Endothelial cell of umbilical vein (primary cell): ENCODE measurements around the gene KATNAL2. TPM values are rescaled to one million over a fixed set of nuclear protein-coding genes. Genes with fewer than 3 reads are reported as not detected.

ENCODE experiments used
- BruUV-seq: library from RNA; stranded (reverse); fragments of 400-500 nt; replicated peaks from 2 replicates; lab custom pipeline; 2021; lab: Mats Ljungman, UMichigan
- CTCF ChIA-PET: fragments of 300-600, 350-600 bp; sonication (Branson Sonifier 250); formaldehyde crosslinking; loops from one replicate; lab custom pipeline; 2021; ENCODE audit warnings: antibody characterized with exemption, inconsistent platforms; lab: Charles Lee
- POLR2A ChIA-PET: fragments of 300-600, 350-600 bp; sonication (Branson Sonifier 250); formaldehyde crosslinking; loops from one replicate; lab custom pipeline; 2021; ENCODE audit warnings: antibody characterized with exemption, inconsistent platforms; lab: Charles Lee
- DNase-seq: peaks from one replicate; pipeline ENCODE4 v3.0.0-alpha.2; 2011; ENCODE audit warnings: low read depth, low spot score
- FAIRE-seq: peaks from 2 replicates; lab custom pipeline; 2011; peaks lifted over from hg19 to GRCh38; lab: Jason Lieb, UNC
- H2AFZ ChIP-seq: 2 replicates; pipeline ENCODE4 v1.6.0; 2012; ENCODE audit warnings: low read depth, low read length, control low read depth, inconsistent platforms
- H3K27ac ChIP-seq: 2 replicates; pipeline ENCODE4 v1.5.1; 2011; ENCODE audit warnings: low read depth, mild to moderate bottlenecking, control low read depth, low read length, moderate library complexity; ENCODE audit not compliant: insufficient read depth
- H3K27me3 ChIP-seq, 2 experiments: 2 replicates each; pipeline versions ENCODE4 v1.6.0 to v1.6.1; 2011; ENCODE audit warnings: low read length in 2 of 2, mixed read lengths in 1 of 2; ENCODE audit not compliant: control insufficient read depth in 2 of 2, insufficient read depth in 2 of 2
- H3K36me3 ChIP-seq, 2 experiments: 2 replicates in 1 of 2; 3 replicates in 1 of 2; pipeline ENCODE4 v1.5.1; 2011; ENCODE audit warnings: low read length in 2 of 2, mild to moderate bottlenecking in 1 of 2, moderate library complexity in 1 of 2; ENCODE audit not compliant: control insufficient read depth in 2 of 2, insufficient read depth in 2 of 2; ENCODE audit errors: extremely low read depth in 1 of 2
- H3K4me1 ChIP-seq: 3 replicates; pipeline ENCODE4 v1.5.1; 2011; ENCODE audit warnings: mild to moderate bottlenecking, low read length; ENCODE audit not compliant: control insufficient read depth, insufficient read depth; ENCODE audit errors: extremely low read depth
- H3K4me2 ChIP-seq: 2 replicates; pipeline ENCODE4 v1.6.1; 2011; ENCODE audit warnings: low read length, control low read depth, mixed read lengths; ENCODE audit not compliant: insufficient read depth
- H3K4me3 ChIP-seq, 3 experiments: fragments of 200-600 bp in 1 of 3; sonication (generic), shearing (Covaris generic) in 1 of 3; replicated peaks in 1 of 3; 2 replicates each; pipeline ENCODE4 v1.5.1; 2011 to 2016; ENCODE audit warnings: control low read depth in 3 of 3, low read length in 3 of 3, mild to moderate bottlenecking in 2 of 3, inconsistent platforms in 1 of 3, low read depth in 1 of 3, moderate library complexity in 1 of 3; ENCODE audit not compliant: insufficient read depth in 1 of 3
- H3K79me2 ChIP-seq: 2 replicates; pipeline ENCODE4 v1.6.0; 2012; ENCODE audit warnings: low read length, inconsistent platforms; ENCODE audit not compliant: control insufficient read depth, insufficient read depth
- H3K9ac ChIP-seq: replicated peaks from 2 replicates; pipeline ENCODE3; 2011; ENCODE audit warnings: low read length, control low read depth; ENCODE audit not compliant: insufficient read depth; ENCODE audit errors: extremely low read depth
- H3K9me1 ChIP-seq: replicated peaks from 3 replicates; pipeline ENCODE4 v1.6.0; 2011; ENCODE audit warnings: mild to moderate bottlenecking, low read length; ENCODE audit not compliant: control insufficient read depth, insufficient read depth; ENCODE audit errors: extremely low read depth
- H3K9me3 ChIP-seq: replicated peaks from 2 replicates; pipeline ENCODE4 v1.5.1; 2012; ENCODE audit warnings: low read length, inconsistent platforms; ENCODE audit not compliant: control insufficient read depth, insufficient read depth
- H4K20me1 ChIP-seq: replicated peaks from 2 replicates; pipeline ENCODE3; 2011; ENCODE audit warnings: mild to moderate bottlenecking, low read length; ENCODE audit not compliant: control insufficient read depth, insufficient read depth; ENCODE audit errors: extremely low read depth
- EZH2 ChIP-seq: IDR thresholded peaks from 2 replicates; pipeline ENCODE4 v1.6.1; 2012; ENCODE audit warnings: borderline replicate concordance, low read depth, mild to moderate bottlenecking, moderate library complexity, low read length, inconsistent platforms; ENCODE audit not compliant: severe bottlenecking
- FOS ChIP-seq: IDR thresholded peaks from 2 replicates; pipeline ENCODE4 v1.6.1; 2011; ENCODE audit warnings: mild to moderate bottlenecking, low read length, moderate library complexity, borderline replicate concordance; ENCODE audit not compliant: insufficient read depth
- GATA2 ChIP-seq: IDR thresholded peaks from 2 replicates; pipeline ENCODE4 v1.7.0; 2011; ENCODE audit warnings: low read depth, mild to moderate bottlenecking, moderate library complexity, mixed read lengths, low read length; ENCODE audit not compliant: insufficient read length, insufficient read depth
- JUN ChIP-seq: IDR thresholded peaks from 2 replicates; pipeline ENCODE4 v1.6.1; 2011; ENCODE audit warnings: borderline replicate concordance, low read depth; ENCODE audit not compliant: insufficient read length, insufficient read depth
- MYC ChIP-seq: IDR thresholded peaks from one replicate; pipeline ENCODE4 v1.6.1; 2011; ENCODE audit warnings: mild to moderate bottlenecking, low read depth, low read length
- POLR2A ChIP-seq: IDR thresholded peaks from 2 replicates; pipeline ENCODE4 v1.6.1; 2012; ENCODE audit warnings: low read depth, mild to moderate bottlenecking, control low read depth, low read length
- POLR2AphosphoS5 ChIP-seq: IDR thresholded peaks from 2 replicates; pipeline ENCODE4 v1.6.1; 2012; ENCODE audit warnings: low read depth, mild to moderate bottlenecking, control low read depth, low read length, moderate library complexity; ENCODE audit not compliant: insufficient read depth
- dilution Hi-C: fragments of 300-500 bp; cut with MboI; formaldehyde crosslinking; loops from one replicate; pipeline ENCODE4 v1.15.0; 2019; ENCODE audit warnings: low sequenced_read_pairs; ENCODE audit not compliant: extremely low pct_ligation_motif_present
- intact Hi-C: fragments of 100-400 bp; cut with micrococcal nuclease; formaldehyde crosslinking; loops from one replicate; pipeline ENCODE4 v1.10.0; 2022
- polyA plus RNA-seq, 4 experiments: library from polyadenylated mRNA; depleted of rRNA in 3 of 4; stranded (reverse) in 3 of 4; unstranded in 1 of 4; fragments of >200 nt; gene quantifications; 2 replicates each; pipeline versions ENCODE4 v1.2.1 to v1.2.3, GENCODE V29; 2011 to 2012; ENCODE audit warnings: missing spikeins in 1 of 4
- total RNA-seq: library from RNA; stranded (reverse); gene quantifications from 2 replicates; pipeline ENCODE4 v1.2.3, GENCODE V29; 2021
- TF ChIP-seq, protein P1 (sequence below), 2 donors: IDR thresholded peaks; 1 replicate in 1 of 2; 2 replicates in 1 of 2; pipeline ENCODE4 v1.5.1; 2011; ENCODE audit warnings: low read length in 2 of 2, mild to moderate bottlenecking in 2 of 2, moderate library complexity in 2 of 2, control low read depth in 1 of 2, inconsistent platforms in 1 of 2, low read depth in 1 of 2; ENCODE audit not compliant: insufficient read depth in 1 of 2; ENCODE audit errors: extremely low read depth in 1 of 2
- TF ChIP-seq, protein P2 (sequence below): IDR thresholded peaks from 2 replicates; pipeline ENCODE4 v1.6.1; 2011; ENCODE audit not compliant: insufficient read depth, insufficient read length

Gene KATNAL2
- total and polyA plus RNA-seq, 2 donors (not counting 3 experiments of a cell fraction or from before 2014, with no cell fraction given): 0.51 to 1.3 TPM

DNA sequence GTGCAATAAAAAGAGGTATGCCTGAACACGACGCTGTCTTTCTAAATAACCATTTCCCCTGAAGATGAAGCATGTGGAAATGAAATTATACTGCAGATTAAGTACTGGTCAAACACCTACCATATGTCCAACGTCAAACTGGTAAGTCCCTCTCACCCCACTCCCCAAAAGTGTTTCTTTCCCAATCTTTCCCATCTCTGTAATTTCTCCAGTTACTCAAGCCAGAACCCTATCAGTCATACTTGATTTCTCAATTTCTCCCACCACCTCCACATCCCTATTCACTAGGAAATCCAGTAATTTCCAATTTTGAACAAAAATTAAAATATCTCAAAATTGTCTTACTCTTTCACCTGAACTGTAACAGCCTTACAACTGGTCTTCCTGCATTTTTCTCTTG lies 203.7 kb downstream of the KATNAL2 start:
- no peaks in the 10 kb centered on the region for H3K36me3 ChIP-seq
- DNase-seq (no peak), FAIRE-seq (no peak)
- H3K27ac ChIP-seq: no peak overlapping the region
- H3K79me2 ChIP-seq: no peaks in the 10 kb centered on the region
- no TSS peak for BruUV-seq
- no peaks in the 10 kb centered on the region for H3K9me3 ChIP-seq
- dilution Hi-C loops (no loop called here), intact Hi-C loops (no loop called here)
- no peaks in the 10 kb centered on the region for H3K27me3 ChIP-seq
- H3K4me2 ChIP-seq: no peak overlapping the region
- TF ChIP-seq POLR2AphosphoS5: no peak
- TF ChIP-seq MYC: no peak
- no peak for TF ChIP-seq EZH2
- TF ChIP-seq JUN: no peak
- TF ChIP-seq POLR2A: no peak
- no peak for TF ChIP-seq FOS
- TF ChIP-seq, protein P1, sequence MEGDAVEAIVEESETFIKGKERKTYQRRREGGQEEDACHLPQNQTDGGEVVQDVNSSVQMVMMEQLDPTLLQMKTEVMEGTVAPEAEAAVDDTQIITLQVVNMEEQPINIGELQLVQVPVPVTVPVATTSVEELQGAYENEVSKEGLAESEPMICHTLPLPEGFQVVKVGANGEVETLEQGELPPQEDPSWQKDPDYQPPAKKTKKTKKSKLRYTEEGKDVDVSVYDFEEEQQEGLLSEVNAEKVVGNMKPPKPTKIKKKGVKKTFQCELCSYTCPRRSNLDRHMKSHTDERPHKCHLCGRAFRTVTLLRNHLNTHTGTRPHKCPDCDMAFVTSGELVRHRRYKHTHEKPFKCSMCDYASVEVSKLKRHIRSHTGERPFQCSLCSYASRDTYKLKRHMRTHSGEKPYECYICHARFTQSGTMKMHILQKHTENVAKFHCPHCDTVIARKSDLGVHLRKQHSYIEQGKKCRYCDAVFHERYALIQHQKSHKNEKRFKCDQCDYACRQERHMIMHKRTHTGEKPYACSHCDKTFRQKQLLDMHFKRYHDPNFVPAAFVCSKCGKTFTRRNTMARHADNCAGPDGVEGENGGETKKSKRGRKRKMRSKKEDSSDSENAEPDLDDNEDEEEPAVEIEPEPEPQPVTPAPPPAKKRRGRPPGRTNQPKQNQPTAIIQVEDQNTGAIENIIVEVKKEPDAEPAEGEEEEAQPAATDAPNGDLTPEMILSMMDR (IDR thresholded peaks at IDR 0.05; ENCODE audit: extremely low read depth in 1 of 2, insufficient read depth in 1 of 2, low read depth in 1 of 2, low read length in 2 of 2): no peak
- TF ChIP-seq, protein P2, sequence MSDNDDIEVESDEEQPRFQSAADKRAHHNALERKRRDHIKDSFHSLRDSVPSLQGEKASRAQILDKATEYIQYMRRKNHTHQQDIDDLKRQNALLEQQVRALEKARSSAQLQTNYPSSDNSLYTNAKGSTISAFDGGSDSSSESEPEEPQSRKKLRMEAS: no peak
- no peak for TF ChIP-seq GATA2
- no peak overlapping the region for H3K9ac ChIP-seq
- POLR2A ChIA-PET: no interaction called here
- CTCF ChIA-PET: no interaction called here
- no peaks in the 10 kb centered on the region for H3K4me1 ChIP-seq
- no peak overlapping the region for H2AFZ ChIP-seq
- H3K4me3 ChIP-seq: no peak overlapping the region
- H4K20me1 ChIP-seq: no peaks in the 10 kb centered on the region
- no peaks in the 10 kb centered on the region for H3K9me1 ChIP-seq
